K562 (cell line): ENCODE results near the gene CPTP.

Experiments
- CBFA2T3 ChIP-seq: fragments of 450-650 bp; IDR thresholded peaks from 2 replicates; pipeline ENCODE4 v1.6.1; 2017
- FOSL1 ChIP-seq: fragments of 200-800 bp; sonication (Bioruptor generic); conservative IDR thresholded peaks from 2 replicates; pipeline ENCODE4 v1.6.1; 2016; ENCODE audit warnings: missing genetic modification characterization, missing compliant biosample characterization
- OTX1 ChIP-seq: fragments of 450-650 bp; formaldehyde crosslinking; IDR thresholded peaks from 2 replicates; pipeline ENCODE4 v1.4.0; 2022; ENCODE audit warnings: mild to moderate bottlenecking
- SIRT6 ChIP-seq: IDR thresholded peaks from one replicate; pipeline ENCODE4 v1.6.1; 2012; ENCODE audit warnings: low read depth, mild to moderate bottlenecking, control low read depth, inconsistent platforms, low read length, moderate library complexity
- TF ChIP-seq, protein P1 (sequence below), 2 experiments: fragments of 450-650 bp; IDR thresholded peaks; 2 replicates each; pipeline ENCODE4 v1.6.1; 2016; ENCODE audit warnings: mild to moderate bottlenecking in 2 of 2, borderline replicate concordance in 1 of 2, low read depth in 1 of 2, moderate library complexity in 1 of 2

DNA sequence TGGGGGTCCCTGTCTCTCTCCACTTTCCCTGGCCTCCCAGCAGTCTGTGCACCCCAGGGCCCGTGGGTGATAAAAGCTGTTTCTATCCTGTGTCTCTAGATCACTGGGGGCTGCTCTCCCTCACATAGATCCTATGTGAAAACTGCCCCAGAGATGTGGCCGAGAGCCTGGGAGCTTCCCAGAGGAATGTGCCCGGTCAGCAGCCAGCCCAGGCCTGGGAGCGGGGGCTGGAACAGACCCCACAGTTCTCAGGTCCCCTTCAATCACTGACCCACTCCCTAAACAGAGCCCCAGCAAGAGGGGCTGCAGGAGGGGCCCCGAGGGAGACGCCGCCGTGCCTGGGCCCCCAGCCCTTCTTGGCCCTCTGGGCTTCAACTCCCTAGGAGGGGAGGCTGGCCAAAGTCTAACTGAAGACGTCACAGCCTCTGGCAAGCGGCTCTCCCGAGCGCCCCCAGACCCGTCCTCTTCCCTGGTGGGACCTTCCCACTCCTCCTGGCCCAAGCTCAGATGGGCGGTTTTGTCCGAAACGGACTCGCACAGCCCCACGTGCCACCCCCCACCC lies 33.4 kb downstream of the CPTP start:
- TF ChIP-seq FOSL1 (tag) (no peak), OTX1 (CRISPR knock-in tag) (no peak), CBFA2T3 (no peak), SIRT6 (no peak)
- TF ChIP-seq, protein P1, sequence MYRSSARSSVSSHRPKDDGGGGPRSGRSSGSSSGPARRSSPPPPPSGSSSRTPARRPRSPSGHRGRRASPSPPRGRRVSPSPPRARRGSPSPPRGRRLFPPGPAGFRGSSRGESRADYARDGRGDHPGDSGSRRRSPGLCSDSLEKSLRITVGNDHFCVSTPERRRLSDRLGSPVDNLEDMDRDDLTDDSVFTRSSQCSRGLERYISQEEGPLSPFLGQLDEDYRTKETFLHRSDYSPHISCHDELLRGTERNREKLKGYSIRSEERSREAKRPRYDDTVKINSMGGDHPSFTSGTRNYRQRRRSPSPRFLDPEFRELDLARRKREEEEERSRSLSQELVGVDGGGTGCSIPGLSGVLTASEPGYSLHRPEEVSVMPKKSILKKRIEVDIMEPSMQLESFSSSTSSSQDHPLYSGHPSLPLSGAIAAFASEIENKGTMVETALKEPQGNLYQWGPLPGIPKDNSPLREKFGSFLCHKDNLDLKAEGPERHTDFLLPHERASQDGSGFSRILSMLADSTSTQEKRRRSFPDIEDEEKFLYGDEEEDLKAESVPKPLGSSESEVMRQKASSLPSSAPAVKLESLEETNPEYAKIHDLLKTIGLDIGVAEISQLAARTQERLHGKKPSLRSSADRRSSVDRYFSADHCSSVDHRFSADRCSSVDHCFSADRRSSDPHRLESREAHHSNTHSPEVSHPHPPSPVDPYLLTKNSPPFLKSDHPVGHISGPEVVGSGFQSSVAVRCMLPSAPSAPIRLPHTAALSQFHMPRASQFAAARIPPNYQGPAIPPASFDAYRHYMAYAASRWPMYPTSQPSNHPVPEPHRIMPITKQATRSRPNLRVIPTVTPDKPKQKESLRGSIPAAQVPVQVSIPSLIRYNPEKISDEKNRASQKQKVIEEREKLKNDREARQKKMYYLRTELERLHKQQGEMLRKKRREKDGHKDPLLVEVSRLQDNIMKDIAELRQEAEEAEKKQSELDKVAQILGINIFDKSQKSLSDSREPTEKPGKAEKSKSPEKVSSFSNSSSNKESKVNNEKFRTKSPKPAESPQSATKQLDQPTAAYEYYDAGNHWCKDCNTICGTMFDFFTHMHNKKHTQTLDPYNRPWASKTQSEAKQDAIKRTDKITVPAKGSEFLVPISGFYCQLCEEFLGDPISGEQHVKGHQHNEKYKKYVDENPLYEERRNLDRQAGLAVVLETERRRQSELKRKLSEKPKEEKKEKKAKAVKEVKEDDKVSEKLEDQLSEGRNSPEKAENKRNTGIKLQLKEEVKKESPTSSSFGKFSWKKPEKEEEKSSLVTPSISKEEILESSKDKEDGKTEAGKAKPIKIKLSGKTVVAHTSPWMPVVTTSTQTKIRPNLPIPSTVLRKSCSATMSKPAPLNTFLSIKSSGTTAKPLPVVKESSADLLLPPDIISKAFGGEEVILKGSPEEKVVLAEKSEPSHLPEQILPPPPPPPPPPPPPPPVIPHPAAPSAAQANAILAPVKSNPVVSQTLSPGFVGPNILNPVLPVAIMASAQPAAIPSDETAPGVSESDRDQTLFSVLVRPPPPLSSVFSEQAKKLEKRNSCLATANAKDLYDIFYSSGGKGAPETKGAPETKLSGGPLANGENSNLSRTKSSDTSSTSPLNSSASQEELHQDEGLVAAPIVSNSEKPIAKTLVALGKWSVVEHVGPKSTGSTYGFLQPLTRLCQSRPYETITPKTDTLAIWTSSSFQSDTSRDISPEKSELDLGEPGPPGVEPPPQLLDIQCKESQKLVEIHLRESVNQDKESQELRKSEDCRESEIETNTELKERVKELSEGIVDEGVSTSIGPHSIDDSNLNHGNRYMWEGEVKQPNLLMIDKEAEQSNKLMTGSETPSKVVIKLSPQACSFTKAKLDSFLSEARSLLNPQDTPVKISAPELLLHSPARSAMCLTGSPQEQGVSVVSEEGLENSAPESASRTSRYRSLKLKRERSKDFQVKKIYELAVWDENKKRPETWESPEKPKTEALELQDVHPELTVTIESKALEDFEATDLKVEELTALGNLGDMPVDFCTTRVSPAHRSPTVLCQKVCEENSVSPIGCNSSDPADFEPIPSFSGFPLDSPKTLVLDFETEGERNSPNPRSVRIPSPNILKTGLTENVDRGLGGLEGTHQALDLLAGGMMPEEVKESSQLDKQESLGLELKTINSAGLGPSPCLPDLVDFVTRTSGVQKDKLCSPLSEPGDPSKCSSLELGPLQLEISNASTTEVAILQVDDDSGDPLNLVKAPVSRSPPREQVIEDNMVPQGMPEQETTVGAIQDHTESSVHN (IDR thresholded peaks at IDR 0.05; ENCODE audit: borderline replicate concordance in 1 of 2, low read depth in 1 of 2) = no peak
